ENCODE measurements around the gene REM1.

- no peak for TF ChIP-seq CTCF (IDR thresholded peaks at IDR 0.05 in 2 of 3, conservative IDR thresholded peaks at IDR 0.05 in 1 of 3; ENCODE audit: borderline replicate concordance in 1 of 3, insufficient read depth in 1 of 3, low read depth in 2 of 3, low read length in 2 of 3)
- no peak for TF ChIP-seq FOSL1 (IDR thresholded peaks at IDR 0.05; ENCODE audit: low read depth)
- no peak for TF ChIP-seq CBX3 (IDR thresholded peaks at IDR 0.05; ENCODE audit: low read depth)
- no peak for TF ChIP-seq POLR2AphosphoS5 (IDR thresholded peaks at IDR 0.05; ENCODE audit: low read depth, low read length)
- TF ChIP-seq MAX (IDR thresholded peaks at IDR 0.05), result no peak
- no peak for TF ChIP-seq POLR2A (IDR thresholded peaks at IDR 0.05; ENCODE audit: borderline replicate concordance, extremely low read depth, insufficient read depth, insufficient read length)
- TF ChIP-seq RAD21 (IDR thresholded peaks at IDR 0.05; ENCODE audit: low read depth), result no peak
- TF ChIP-seq REST (IDR thresholded peaks at IDR 0.05; ENCODE audit: low read depth), result no peak
- TF ChIP-seq SIN3A (IDR thresholded peaks at IDR 0.05; ENCODE audit: low read depth), result no peak
- TF ChIP-seq SP1 (IDR thresholded peaks at IDR 0.05; ENCODE audit: low read depth), result no peak
- TF ChIP-seq EZH2phosphoT487 (IDR thresholded peaks at IDR 0.05; ENCODE audit: borderline replicate concordance), result no peak
- TF ChIP-seq TCF7L2 (IDR thresholded peaks at IDR 0.05; ENCODE audit: borderline replicate concordance, extremely low read depth, insufficient read depth, insufficient read length), result no peak
- no peak for TF ChIP-seq EZH2 (IDR thresholded peaks at IDR 0.05)
Observed at GRCh38 chr20:31474758-31475427, at the start of gene REM1, which contains the start of gene DEFB124.
